HFFc6 (cell line): ENCODE data around the gene NKD1. TPM values are rescaled to one million over a fixed set of nuclear protein-coding genes. Genes with fewer than 3 reads are reported as not detected.

Experiments
- DNase-seq: peaks from one replicate; pipeline ENCODE4 v3.0.0-alpha.2; 2018
- H3K27ac Mint-ChIP-seq: 2 replicates; pipeline ENCODE4 v1.8.0; 2020; ENCODE audit warnings: mild to moderate bottlenecking, mixed read lengths
- H3K27me3 Mint-ChIP-seq: 2 replicates; pipeline ENCODE4 v1.8.0; 2021; ENCODE audit warnings: mild to moderate bottlenecking, moderate library complexity, mixed read lengths; ENCODE audit not compliant: insufficient read depth
- H3K36me3 Mint-ChIP-seq: 2 replicates; pipeline ENCODE4 v1.8.0; 2021; ENCODE audit warnings: low read depth, mixed read lengths
- H3K4me1 Mint-ChIP-seq: 2 replicates; pipeline ENCODE4 v1.8.0; 2020; ENCODE audit warnings: low read depth, mixed read lengths
- H3K4me3 Mint-ChIP-seq: 2 replicates; pipeline ENCODE4 v1.8.0; 2020; ENCODE audit warnings: mild to moderate bottlenecking, moderate library complexity, mixed read lengths
- H3K9me3 Mint-ChIP-seq: 2 replicates; pipeline ENCODE4 v1.8.0; 2020; ENCODE audit warnings: mild to moderate bottlenecking, mixed read lengths
- total RNA-seq, 6 experiments: library from RNA; stranded (reverse); fragmentation: NEBNext Ultra II Directional; extraction: Animal tissue kit (Norgen Biotek cat#: 25700); gene quantifications; 2 replicates in 1 of 6; 3 replicates in 5 of 6; pipeline ENCODE4 v1.2.3, GENCODE V29; 2021
- TF ChIP-seq, protein P1 (sequence below): fragments of 200-600 bp; sonication (generic); IDR thresholded peaks from 2 replicates; pipeline ENCODE4 v1.5.0; 2021; ENCODE audit warnings: antibody characterized with exemption, mild to moderate bottlenecking

NKD1 gene
- total RNA-seq, 6 experiments from 2014 or later: not detected

DNA sequence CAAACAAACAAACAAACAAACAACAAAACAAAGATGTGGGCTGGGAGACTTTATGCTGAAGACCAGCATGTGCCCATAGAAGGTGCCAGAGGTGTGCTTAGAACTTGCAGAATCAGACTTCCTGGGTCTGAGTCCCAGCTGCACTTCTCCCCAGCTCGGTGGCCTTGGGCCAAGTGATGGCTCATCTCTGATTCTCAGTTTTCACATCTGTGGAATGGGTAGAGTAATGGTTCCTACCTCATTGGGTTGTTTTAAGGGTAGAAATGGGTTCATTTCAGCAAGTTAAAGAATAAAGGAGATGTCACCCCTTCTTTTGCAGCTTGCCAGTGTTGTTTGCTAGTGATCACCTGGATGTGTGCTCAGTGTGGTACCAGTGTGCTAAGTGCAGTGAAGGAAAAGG lies 10.7 kb downstream of the NKD1 start:
- Mint-ChIP-seq H3K27me3 (peaks cover 22% of the 10 kb centered on the region), H3K36me3 (no peaks in the 10 kb centered on the region), H3K4me1 (no peaks in the 10 kb centered on the region), H3K9me3 (no peaks in the 10 kb centered on the region; the same call in 1 of the 2 replicates), H3K4me3 (no peak overlapping the region), H3K27ac (no peak overlapping the region)
- TF ChIP-seq, protein P1, sequence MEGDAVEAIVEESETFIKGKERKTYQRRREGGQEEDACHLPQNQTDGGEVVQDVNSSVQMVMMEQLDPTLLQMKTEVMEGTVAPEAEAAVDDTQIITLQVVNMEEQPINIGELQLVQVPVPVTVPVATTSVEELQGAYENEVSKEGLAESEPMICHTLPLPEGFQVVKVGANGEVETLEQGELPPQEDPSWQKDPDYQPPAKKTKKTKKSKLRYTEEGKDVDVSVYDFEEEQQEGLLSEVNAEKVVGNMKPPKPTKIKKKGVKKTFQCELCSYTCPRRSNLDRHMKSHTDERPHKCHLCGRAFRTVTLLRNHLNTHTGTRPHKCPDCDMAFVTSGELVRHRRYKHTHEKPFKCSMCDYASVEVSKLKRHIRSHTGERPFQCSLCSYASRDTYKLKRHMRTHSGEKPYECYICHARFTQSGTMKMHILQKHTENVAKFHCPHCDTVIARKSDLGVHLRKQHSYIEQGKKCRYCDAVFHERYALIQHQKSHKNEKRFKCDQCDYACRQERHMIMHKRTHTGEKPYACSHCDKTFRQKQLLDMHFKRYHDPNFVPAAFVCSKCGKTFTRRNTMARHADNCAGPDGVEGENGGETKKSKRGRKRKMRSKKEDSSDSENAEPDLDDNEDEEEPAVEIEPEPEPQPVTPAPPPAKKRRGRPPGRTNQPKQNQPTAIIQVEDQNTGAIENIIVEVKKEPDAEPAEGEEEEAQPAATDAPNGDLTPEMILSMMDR: no peak
- no peak for DNase-seq

DNA sequence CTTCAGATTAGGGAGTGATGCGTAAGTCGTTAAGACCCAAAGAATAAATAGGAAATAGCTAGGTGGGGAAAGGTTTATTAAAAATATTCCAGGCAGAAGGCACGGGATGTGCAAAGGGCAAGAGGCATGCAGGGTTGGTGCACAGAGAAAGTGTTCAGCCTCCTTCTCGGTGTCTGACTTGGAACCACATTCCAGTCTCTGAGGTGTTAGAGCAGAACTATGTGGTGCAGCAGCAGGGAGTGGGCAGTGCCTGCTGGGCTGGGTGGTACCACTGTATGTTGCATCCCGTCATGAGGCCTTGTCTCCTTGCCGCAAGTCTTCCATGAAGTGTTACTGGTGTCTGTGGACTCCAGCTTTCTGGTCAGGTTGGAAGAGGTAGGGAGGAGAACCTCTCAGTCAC lies 11.1 kb downstream of the NKD1 start:
- no peak overlapping the region for H3K4me3 Mint-ChIP-seq
- no peak overlapping the region for H3K27ac Mint-ChIP-seq
- TF ChIP-seq, protein P1: no peak
- H3K27me3 Mint-ChIP-seq: peaks cover 23% of the 10 kb centered on the region
- no peaks in the 10 kb centered on the region for H3K4me1 Mint-ChIP-seq
- no peak for DNase-seq
- H3K9me3 Mint-ChIP-seq: no peaks in the 10 kb centered on the region; the same call in 1 of the 2 replicates
- no peaks in the 10 kb centered on the region for H3K36me3 Mint-ChIP-seq

DNA sequence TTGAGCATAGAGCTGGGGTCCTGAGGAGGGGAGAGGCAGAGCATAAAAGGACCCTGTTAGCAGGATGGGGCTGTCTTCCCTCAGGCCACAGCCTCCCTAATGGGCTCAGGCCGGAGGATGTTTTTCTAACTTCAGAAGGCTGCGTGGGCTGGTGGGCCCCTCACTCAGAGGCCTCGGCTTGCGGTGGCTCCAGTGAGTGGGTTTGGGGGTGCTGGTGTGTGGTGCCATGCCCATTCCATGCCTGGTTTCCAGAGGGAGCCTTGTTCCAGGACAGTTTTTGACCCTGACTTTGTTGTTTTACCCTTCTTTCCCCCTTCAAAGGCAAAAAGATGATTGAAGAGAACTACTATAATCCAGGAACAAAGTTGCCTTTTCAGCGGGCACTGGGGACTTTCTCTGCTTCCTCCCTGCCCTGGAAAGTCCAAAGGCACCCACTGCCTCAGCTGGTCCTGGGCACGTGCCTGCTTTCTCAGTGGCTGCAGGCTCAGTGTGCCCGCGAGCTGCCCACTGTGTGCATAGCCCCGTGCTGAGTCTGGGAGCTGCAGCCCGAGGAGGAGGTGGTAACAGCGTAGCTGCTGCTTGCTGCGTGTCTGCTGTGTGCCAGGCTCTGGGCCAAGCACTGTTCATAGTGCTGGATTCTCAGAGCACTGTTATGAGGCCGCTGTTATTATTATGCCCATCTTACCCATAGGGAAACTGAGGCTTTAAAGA lies 11.8 kb downstream of the NKD1 start:
- peaks cover 24% of the 10 kb centered on the region for H3K27me3 Mint-ChIP-seq
- H3K4me3 Mint-ChIP-seq: no peak overlapping the region
- no peak for DNase-seq
- no peaks in the 10 kb centered on the region for H3K36me3 Mint-ChIP-seq
- H3K27ac Mint-ChIP-seq: no peak overlapping the region
- H3K4me1 Mint-ChIP-seq: no peaks in the 10 kb centered on the region
- no peaks in the 10 kb centered on the region; the same call in 1 of the 2 replicates for H3K9me3 Mint-ChIP-seq
- TF ChIP-seq, protein P1: no peak

DNA sequence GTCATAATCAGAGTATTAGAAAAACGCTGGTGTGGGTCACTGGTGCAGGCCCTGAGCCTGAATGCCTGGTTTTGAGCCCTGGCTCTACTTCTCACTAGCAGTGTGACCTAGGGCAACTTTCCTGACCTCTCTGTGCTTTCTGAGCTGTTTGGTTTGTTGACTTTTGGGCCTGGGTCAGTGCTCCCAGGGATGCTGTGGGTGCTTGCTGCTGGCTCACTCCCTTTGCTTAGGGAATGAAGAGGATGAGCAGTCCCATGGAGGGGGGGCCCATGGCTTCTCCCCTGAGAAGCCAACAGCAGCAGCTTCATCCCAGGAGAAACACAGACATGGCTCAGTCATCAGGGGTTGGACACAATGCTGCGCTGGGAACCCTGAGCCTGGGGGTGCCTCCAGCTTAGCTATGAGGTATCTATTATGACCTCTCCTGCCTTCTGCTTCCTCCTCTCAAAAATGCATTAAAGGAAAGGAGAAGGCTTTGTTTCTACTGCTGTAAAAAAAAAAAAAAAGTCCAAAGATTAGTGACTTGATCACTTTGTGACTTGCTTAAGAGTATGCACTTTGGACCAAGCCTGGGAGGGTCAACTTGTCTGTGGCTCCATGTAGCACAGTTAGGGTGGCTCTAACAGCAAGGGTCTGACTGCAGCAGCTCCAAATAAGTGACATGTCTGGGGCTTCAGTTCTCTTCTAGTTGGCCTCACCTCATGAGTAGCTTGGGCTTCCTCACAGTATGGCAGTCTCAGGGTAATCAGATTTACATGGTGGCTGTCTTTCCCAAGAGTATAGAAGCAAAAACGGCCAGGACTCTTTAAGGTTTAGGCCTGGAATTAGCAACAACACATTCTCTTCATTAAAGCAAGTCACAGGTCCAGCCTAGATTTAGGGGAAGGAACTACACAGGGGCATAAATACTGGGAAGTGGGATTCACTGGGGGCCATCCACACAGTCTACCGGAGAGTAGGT lies 13.0 kb downstream of the NKD1 start:
- no peaks in the 10 kb centered on the region; the same call in 1 of the 2 replicates for H3K9me3 Mint-ChIP-seq
- H3K27me3 Mint-ChIP-seq: peaks cover 29% of the 10 kb centered on the region
- H3K4me1 Mint-ChIP-seq: no peaks in the 10 kb centered on the region
- no peak overlapping the region for H3K27ac Mint-ChIP-seq
- TF ChIP-seq, protein P1: no peak
- no peaks in the 10 kb centered on the region for H3K36me3 Mint-ChIP-seq
- H3K4me3 Mint-ChIP-seq: no peak overlapping the region
- no peak for DNase-seq

DNA sequence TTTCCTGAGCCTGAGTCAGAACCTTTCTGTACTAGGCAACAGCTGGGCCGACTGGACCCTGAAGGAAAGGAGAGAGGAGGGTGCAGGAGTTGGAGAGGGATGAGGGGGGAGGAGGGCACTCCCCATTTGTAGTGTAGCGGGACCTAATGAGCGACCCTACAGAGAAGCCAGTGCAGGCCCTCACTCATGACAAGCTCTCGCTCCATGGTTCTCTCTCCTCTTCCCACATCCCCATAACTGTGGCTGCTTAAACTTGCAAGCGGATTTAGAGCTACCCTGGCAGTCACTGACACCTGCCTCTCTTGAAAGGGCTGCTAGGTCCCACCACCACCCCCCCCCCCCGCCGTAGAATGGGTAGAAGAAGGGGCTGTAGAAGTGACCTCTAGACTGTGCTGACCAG lies 14.5 kb downstream of the NKD1 start:
- H3K9me3 Mint-ChIP-seq: no peaks in the 10 kb centered on the region
- H3K4me1 Mint-ChIP-seq: no peaks in the 10 kb centered on the region
- no peaks in the 10 kb centered on the region for H3K36me3 Mint-ChIP-seq
- no peak overlapping the region for H3K4me3 Mint-ChIP-seq
- TF ChIP-seq, protein P1: no peak
- no peak for DNase-seq
- H3K27me3 Mint-ChIP-seq: peaks cover 31% of the 10 kb centered on the region
- H3K27ac Mint-ChIP-seq: no peak overlapping the region
